Fibroblast of the aortic adventitia (primary cell): ENCODE measurements around the gene CLCN7. TPM values are rescaled to one million over a fixed set of nuclear protein-coding genes. Genes with fewer than 3 reads are reported as not detected.

ENCODE experiments used
- DNase-seq: peaks from one replicate; pipeline ENCODE4 v3.0.0-alpha.2; 2010; ENCODE audit warnings: low read depth
- H3K4me3 ChIP-seq: 2 replicates; pipeline ENCODE4 v1.5.1; 2011; ENCODE audit warnings: low read depth, mild to moderate bottlenecking, control low read depth, low read length, moderate library complexity
- CTCF ChIP-seq: IDR thresholded peaks from 2 replicates; pipeline ENCODE4 v1.5.1; 2011; ENCODE audit warnings: mild to moderate bottlenecking, low read length, control low read depth, inconsistent platforms; ENCODE audit not compliant: insufficient read depth
- total RNA-seq: library from RNA; depleted of rRNA; stranded (reverse); fragments of >200 nt; gene quantifications from 2 replicates; pipeline ENCODE4 v1.2.3, GENCODE V29; 2012; ENCODE audit warnings: low replicate concordance

Gene CLCN7
- total RNA-seq, 1 donor, result 64.8 TPM

- no peak for TF ChIP-seq CTCF
- no peak for DNase-seq
- H3K4me3 ChIP-seq, result no peak overlapping the region
These were observed 24.6 kb downstream of the CLCN7 start for GRCh38 chr16:1450218-1450617.

GRCh38 chr16:1449201-1449788 lies 25.5 kb downstream of the CLCN7 start:
- no peak overlapping the region for H3K4me3 ChIP-seq
- DNase-seq, result no peak
- no peak for TF ChIP-seq CTCF

DNA sequence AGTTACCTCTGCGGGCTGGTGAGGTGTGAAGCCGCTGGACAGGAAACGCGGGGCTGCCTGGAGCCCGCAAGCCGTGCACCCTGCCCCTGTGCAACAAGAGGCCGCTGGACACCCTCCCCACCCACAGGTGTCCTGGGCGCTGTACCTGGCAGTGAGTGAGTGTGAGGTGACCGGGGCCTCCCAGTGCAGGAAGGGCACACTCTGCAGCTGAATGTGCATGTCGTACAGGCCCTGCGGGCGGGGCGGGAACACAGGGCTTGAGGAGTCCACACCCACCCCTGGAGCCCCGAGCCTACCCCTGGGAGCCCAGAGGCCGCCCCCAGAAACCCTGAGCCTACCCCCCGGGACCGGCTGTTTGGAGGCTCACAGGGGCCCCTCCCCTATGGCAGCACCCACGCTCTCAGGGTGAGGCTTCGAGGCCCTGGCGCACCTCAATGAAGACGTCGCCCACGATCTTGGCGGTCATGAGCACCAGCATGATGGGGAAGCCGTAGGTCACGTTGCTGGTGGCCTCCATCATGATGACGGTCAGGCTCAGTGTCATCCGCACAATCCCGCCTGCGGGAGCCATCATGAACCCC lies 26.2 kb downstream of the CLCN7 start:
- DNase-seq, result no peak
- no peak overlapping the region for H3K4me3 ChIP-seq
- TF ChIP-seq CTCF, result no peak

DNA sequence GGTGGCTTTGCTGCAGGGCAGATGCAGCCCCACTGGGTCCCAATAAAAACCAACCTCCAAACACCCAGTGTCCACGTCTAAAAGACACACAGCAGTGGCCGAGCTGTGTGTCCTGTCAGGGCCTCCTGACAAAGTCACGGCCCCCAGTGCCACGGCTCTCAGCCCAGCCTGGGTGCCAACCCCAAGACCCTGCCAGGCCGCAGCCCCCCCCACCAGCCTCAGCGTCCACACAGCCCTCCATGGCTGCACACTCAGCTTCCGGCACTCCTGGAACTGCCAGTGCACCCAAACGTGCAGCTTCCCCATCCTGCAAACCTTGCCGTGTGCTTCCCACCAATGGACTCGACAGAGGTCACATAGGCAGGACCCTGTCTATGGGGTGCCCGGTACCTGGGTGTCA lies 26.9 kb downstream of the CLCN7 start:
- no peak overlapping the region for H3K4me3 ChIP-seq
- no peak for DNase-seq
- TF ChIP-seq CTCF, result no peak

- no peak for DNase-seq
- no peak overlapping the region for H3K4me3 ChIP-seq
- TF ChIP-seq CTCF, result no peak
These were observed 28.3 kb downstream of the CLCN7 start for GRCh38 chr16:1446296-1447080.

GRCh38 chr16:1445518-1446203 lies 29.2 kb downstream of the CLCN7 start:
- no peak overlapping the region for H3K4me3 ChIP-seq
- TF ChIP-seq CTCF, result no peak
- no peak for DNase-seq
